GM12801 (cell line): ENCODE measurements around the gene HAX1.

Experiments used
- CTCF ChIP-seq: IDR thresholded peaks from one replicate; pipeline ENCODE4 v1.5.1; 2011; ENCODE audit warnings: control low read depth; ENCODE audit not compliant: insufficient read length; ENCODE audit errors: extremely low read depth

The HAX1 gene

GRCh38 chr1:154290921-154291320 lies 18.5 kb downstream of the HAX1 start:
- no peak for TF ChIP-seq CTCF

GRCh38 chr1:154295408-154296235 lies 23.2 kb downstream of the HAX1 start:
- no peak for TF ChIP-seq CTCF

DNA sequence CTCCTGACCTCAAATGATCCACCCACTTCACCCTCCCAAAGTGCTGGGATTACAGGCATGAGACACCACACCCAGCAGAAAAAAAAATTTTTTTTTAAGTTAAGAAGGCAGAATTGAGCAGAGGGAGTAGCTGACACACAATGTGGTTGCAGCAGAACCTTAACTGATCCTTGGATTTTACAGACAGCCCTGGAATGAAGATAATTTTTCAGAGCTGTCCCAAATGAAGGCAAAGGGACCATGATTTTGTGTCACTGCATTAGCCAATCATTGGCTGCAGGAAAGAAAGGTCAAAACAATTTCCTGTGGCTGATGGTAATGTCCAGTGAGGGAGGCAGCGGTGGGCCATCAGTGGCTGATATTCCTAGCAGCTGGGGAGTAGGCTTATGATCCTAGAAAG lies 29.2 kb downstream of the HAX1 start:
- TF ChIP-seq CTCF = no peak

GRCh38 chr1:154304664-154305337 lies 32.4 kb downstream of the HAX1 start:
- TF ChIP-seq CTCF = no peak

DNA sequence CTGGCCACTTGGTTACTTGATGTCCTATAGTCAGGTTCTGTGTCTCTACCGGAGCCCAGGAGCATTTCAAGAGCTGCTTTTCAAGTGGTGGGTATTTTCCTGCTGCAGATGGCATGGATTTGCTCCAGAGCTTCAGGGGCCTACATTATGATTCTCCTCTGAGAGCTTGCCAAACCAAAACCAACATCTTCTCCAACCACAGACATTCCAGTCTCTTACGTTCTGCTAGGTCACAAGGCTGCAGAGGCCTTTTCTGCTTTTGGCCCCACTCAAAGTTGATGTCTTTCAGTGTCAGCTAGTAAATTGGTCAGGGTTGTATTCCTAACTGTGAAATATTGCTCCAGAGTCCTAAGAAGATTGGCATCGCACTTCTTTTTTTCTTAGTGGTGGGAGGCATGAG lies 33.7 kb downstream of the HAX1 start:
- no peak for TF ChIP-seq CTCF

- no peak for TF ChIP-seq CTCF
Observed at GRCh38 chr1:154313066-154313356, 40.6 kb downstream of the HAX1 start.

- no peak for TF ChIP-seq CTCF
Observed at GRCh38 chr1:154316704-154317103, 44.3 kb downstream of the HAX1 start.
